GM21528 (cell line): ENCODE data around the gene CD164.
"Not testable (repeated sequence)": the region's sequence is repeated elsewhere in the genome, so short reads cannot be mapped to it uniquely, and the experiment has no call there.

Experiments
- ATAC-seq: cut with Tn5 transposase; IDR thresholded peaks from one replicate; pipeline ENCODE4 v1.9.1; 2021; ENCODE audit warnings: mild to moderate bottlenecking, moderate library complexity; ENCODE audit not compliant: unreplicated experiment, low FRiP score

The CD164 gene

DNA sequence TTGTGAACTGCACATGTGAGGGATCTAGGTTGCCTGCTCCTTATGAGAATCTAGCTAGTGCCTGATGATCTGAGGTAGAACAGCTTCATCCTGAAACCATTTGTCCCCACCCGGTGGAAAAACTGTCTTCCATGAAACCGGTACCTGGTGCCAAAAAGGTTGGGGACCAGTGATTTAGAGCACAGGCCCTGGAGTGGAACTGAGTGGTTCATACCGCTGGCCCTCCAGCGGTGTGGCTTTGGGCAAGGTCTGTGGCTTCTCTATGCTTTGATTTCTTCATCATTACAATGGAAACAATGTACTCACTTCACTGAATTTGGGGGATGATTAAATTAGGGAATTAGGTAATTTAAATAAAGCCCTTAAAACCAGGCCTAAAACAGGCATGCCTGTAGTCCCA lies 36.3 kb downstream of the CD164 start:
- no peak for ATAC-seq

DNA sequence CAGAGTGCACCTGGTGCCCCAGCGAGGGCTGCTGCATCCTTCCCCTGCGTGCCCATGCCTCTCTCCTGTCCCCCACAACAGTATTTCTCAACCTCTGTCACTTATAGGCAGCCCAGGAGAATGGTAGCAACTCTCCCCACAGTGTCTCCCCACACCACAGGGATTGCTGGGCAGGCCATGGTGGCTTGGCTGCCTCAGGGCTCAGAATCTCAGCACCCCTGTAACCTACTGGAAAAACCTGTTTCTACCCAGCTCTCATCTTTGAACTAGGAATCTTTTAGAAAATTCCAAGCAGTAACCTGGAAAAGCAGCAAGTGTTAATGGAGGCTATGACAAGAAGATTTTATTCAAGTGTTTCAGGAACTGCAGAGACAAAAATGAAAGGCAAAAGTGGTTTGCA lies 38.0 kb downstream of the CD164 start:
- ATAC-seq, result no peak

DNA sequence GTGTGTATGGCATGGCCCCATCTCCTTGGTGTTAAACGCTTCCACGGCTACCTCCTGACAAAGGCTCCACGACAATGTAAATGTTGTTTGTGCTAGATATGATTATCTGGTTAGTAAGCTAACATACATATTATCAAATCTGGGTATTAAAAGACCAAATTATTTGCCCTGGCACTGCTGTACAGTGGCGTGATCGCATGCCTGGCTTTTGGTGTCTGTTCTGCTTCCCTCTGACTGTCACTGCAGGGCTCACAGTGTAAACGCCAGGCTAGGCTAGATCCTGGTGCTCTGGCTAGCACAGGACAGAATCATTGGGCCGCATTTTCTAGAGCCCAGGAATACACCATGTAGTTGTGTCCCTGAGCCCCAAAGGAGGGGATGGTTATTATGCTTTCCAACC lies 38.7 kb downstream of the CD164 start:
- ATAC-seq, result no peak

DNA sequence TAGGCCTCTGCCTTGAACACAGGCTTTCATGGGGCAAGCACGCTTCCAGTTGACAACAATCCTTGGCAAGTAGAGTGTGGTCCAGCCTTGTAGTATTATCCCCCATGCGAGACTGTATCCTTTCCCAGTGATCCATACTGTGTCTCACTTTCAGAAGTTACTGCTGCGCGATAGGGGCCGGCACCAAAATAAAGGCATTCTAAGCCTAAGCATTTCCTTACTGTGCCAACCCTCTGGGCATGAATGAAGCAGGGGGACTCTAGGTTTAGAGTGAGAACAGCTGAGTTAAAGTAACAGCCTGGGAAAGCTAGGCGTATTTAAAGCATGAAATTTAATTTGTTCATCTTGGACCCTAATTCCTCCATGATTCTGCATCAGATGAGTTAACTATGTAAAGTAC lies 39.4 kb downstream of the CD164 start:
- no peak for ATAC-seq

DNA sequence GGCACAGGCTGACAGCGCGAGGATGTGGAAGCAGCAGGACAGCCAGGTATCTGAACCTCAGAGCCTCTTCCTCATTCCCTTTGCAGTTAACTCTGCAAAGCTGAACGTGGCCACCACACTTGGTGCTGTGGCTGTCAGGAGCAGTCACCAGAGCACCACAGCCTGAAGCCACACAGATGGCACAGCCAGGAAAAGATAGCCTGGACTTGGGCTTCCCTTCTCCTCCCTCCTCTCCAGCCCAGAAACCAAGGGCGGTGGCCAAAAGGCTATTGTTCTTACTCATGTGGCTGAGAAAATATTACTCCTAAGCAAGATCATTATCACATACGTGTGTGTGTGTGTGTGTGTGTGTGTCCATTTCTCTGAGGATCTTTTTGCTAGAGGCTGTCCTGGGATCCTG lies 39.8 kb downstream of the CD164 start:
- no peak for ATAC-seq

DNA sequence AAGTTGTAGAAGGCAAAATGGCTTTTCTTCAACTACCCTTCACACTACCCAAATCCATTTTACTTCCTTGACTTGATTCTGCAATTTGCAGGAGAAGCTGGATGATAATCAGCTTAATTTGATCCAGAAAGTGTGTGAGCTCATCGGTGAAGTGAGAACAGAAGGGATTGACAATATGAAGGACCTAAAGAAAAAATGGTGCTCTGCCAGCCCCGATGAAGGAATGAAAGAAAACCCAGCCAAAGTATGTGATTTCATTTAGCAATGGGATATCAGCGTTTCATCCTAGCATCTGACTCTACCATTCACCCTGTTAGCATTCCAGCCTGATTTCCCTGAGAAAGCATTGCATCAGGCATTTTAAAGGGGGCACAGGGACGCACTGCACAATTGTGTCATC lies 41.5 kb downstream of the CD164 start:
- no peak for ATAC-seq

DNA sequence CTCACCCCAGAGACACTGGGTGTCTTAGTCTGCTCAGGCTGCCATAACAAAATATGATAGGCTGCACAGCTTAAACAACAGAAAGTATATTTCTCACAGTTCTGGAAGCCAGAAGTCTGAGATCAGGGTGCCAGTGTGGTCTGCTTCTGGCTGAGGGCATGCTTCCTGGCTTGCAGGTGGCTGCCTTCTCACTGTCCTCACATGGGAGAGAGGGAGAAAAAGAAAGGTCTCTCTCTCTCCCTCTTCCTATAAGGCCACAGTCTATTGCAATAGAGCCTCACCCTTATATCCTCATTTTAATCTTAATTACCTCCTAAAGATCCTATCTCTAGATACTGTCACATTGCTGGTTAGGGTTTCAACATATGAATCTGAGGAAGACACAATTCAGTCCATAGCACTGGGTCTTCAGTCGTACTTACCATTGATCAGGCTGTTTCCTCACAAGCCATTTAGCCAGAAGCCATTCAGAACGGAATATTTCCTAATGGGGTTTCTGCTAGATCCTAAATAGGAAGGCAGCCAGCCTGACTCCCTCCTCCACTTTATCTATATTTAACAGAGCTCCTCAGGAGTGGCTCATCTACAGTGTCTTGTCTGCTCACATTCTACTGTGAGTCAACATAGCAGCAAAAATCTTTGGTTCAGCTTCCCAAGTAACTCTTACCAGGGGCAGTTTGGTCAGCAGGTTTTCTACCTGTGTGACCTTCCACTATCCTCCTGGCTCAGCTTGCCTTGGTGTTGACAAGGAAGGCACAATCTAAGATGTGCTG lies 42.2 kb downstream of the CD164 start:
- ATAC-seq, result no peak

DNA sequence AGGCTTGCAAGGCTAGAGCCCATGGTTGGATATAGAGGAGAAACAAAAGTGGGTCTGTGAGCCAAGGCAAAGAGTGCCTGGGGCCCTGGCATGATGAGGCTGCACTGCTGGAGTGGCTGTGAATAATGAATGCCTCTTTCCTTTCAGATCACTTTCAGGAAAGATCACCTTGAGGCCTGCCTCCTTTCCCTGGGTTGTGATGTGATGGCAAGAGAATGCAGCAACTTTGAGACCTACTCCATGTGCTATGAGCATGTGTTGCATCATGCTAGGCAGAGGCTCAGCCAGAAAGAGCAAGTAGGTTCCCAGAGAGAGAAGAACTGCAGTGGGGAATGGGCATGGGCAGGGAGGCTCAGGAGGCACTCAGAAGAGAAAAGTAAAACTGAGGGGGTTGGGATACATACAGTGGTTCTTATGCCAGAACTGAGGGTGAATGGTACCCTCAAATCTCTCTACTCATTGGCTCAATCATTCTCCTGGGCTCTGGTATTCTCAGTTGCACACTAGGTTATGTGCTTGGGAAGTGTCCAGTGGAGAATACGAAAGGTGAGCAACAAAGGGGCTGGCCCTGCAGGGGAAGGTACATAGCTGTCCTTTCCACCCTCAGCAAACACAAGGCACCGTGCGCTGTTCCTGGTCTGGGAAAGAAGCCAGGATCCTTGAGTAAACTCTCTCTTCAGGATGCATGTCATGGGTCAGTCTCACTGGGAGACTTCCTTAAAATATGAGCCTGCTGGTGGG lies 45.9 kb downstream of the CD164 start:
- no peak for ATAC-seq

DNA sequence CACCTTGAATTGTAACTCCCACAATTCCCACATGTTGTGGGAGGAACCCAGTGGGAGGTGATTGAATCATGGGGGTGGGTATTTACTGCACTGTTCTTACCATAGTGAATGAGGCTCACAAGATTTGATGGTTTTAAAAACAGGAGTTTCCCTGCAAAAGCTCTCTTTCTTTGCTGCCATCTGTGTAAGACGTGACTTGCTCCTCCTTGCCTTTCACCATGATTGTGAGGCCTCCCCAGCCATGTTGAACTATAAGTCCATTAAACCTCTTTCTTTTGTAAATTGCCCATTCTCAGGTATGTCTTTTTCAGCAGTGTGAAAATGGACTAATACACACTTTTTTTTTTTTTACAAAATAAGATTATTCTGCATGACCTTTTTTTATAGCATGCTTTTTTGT lies 48.4 kb downstream of the CD164 start:
- ATAC-seq, result not testable (repeated sequence)

DNA sequence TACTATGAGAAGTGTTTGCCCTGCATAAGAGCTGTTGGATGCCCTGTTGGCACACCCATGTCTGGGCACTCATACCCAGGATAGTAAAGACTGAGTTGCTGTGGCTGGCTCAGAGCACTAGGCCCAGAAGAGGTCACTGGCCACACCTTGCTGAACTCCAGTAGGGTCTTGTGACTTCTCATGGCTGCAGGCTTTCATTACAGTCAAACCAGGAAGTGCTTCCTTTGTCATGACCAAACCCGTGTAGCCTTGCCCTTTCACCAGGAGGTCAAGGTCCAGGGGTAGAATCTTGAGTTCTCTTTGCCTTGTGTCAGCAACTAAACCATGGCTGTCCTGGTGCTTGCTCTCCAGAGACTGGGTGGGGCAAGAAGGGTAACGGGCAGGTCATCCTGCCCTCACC lies 49.5 kb downstream of the CD164 start:
- no peak for ATAC-seq

DNA sequence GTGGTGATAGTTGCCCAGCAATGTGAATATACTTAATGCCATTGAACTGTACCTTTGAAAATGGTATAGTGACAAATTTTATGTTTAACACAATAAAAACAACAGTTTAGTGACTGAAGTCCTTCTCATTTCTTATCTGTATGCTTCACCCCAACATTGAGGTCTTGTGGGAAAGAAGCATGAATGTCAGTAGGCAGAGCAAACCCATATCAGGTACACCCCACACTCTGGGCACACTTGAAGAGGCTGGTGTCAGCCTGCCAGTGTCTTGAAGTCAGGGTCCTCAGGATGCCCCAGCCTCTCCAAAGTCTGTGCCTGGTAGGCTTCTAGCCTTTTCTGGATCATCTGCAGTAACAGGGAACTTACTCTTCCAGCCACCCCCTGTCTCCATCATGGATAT lies 51.2 kb downstream of the CD164 start:
- ATAC-seq, result no peak

DNA sequence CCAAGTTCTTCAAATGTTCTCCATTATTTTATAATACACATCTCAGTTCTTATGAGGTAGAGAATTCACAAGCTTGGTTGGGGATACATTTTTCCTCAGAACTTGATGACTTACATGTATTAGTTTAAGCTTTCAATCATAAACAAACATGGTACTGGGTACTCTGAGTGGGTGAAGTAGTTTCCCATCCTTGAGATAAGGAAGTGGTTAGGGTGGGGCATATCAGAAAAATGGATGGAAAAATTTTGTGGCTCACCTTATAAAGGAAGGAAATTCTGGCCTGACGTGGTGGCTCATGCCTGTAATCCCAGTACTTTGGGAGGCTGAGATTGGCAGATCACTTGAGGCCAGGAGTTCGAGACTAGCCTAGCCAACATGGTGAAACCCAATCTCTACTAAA lies 52.0 kb downstream of the CD164 start:
- no peak for ATAC-seq

DNA sequence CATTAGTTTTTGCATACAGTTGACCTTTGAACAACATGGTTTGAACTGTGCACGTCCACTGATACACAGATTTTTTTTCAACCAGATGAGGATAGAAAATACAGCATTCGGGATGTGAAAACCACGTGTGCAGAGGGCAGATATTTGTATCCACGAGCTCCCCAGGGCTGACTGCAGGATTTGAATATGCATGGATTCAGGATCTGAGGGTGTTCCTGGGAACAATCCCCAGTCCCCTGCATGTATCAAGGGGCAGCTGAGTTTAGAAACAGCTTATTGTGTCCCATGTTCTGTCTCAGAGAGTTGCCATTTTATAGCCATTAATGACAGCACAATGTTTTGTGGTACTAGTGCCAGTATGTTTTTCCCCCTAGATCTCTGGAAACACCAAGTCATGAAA lies 53.6 kb downstream of the CD164 start:
- ATAC-seq, result no peak

DNA sequence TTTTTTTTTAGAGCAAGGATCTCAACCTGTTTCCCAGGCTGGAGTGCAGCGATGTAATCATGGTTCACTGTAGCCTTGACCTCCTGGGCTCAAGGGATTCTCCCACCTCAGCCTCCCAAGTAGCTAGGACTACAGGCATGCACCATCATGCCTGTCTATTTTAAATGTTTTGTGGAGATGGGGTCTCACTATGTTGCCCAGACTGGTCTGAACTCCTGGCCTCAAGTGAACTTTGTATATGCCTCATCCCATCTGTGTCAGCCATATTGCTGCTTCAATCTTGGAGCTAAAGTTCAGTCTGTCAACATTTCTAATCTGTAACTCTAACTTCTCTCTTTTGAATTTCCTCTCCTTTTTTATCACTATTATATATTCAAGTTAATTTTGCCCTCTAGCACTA lies 54.3 kb downstream of the CD164 start:
- ATAC-seq, result no peak

DNA sequence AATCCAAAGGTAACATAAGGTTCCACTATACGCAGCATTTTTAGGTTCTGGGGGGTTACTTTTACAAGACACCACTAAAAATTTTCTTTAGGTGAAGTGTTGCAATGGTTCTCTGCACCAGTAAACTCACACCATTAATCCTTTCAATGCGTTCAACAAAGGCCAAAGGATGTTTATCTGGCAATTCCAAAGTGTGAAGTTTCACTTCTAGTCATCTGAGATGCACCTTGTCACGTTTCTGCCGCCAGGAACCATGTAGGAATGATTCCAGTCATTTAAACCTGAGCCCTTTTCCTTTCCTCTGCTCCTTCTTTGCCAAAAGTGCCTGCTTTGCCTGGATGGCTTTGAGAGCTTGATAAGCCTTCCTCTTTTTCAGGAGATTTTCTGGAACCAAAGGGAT lies 54.8 kb downstream of the CD164 start:
- no peak for ATAC-seq

DNA sequence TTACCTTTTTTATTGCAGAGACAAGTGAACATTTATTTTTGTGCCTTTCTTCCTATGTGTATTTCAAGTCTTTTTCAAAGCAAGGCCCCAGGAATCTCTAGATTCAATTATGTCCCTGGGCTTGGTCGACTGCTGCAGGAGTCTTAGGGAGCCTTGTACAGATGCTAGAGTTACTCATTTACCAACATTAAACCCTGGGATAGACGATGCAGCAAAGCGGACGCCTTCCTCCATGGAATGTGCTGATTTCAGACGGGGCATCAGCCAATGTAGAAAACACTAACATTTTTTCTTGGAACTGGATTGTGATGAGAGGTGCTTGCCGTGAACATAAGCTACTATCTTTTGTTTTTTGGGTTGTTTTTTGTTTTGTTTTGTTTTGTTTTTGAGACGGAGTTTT lies 55.9 kb downstream of the CD164 start:
- ATAC-seq, result no peak

DNA sequence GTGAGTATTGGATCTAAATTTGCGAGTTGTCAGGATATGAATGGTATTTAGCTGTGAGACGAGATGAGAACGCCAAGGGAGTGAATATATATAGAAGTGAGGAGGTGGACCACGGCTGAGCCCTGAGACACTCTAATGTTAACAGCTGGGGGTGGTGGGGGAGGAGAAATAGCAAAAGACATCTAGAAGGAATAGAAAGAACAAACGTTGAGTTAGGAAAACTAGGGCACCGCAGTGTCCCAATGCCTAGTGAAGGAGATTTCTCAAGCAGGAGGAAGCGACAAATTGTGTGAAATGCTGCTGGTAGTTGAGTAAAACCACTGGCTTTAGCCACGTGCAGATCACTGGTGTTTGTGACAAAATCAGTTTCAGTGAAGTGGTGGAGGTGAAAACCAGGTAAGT lies 56.9 kb downstream of the CD164 start:
- ATAC-seq, result no peak

DNA sequence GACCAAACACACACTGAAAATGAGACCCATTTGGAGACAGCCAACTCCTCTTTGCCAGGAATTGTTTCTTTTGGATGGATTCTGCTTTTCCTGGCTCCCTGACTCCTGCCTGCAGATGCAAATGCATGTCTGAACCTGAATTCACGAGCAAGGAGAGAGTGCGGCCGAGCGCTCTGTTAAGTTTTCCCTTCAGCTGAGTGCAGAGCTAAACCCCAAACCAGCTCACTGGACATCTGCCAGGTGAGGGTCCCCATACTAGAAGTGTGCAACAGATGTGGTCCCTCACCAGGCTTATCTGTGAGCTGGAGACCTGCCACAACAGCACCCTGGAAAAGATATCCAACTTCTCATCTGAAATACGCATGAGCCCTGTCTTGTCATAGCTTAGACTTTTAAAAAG lies 59.0 kb downstream of the CD164 start:
- no peak for ATAC-seq

DNA sequence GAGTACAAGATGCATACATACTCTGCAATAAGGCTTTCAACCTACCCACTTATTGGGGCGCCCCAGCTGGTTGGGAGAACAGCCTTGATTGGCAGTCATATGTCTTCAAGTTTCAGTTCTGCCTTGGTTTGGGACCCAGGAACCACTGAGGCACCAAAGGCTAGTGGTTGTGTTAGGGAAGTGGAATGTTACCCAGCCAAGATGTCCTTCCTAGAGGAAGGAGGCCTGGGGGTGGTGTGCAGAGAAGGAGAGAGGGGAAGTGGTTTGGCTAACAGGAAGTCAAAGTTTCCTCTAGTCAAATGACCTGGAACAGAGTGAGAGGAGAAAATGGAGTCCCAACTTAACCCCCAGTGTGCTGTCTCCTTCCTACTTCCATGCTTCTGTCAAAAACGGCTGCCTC lies 59.4 kb downstream of the CD164 start:
- peak; percentile 58 for ATAC-seq

DNA sequence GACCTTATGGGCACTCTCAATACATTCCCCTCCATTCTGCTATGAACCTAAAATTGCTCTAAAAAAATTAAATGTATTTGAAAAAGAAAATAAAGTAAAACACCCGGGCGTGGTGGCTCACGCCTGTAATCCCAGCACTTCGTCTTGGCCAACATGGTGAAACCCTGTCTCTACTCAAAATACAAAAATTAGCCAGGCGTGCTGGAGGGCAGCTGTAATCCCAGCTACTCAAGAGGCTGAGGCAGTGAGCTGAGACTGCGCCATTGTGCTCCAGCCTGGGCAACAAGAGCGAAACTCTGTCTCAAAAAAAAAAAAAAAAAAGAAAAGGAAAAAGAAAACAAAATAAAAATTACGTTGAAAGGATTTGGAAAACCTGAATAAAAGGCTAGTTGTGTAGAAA lies 60.5 kb downstream of the CD164 start:
- ATAC-seq, result no peak

DNA sequence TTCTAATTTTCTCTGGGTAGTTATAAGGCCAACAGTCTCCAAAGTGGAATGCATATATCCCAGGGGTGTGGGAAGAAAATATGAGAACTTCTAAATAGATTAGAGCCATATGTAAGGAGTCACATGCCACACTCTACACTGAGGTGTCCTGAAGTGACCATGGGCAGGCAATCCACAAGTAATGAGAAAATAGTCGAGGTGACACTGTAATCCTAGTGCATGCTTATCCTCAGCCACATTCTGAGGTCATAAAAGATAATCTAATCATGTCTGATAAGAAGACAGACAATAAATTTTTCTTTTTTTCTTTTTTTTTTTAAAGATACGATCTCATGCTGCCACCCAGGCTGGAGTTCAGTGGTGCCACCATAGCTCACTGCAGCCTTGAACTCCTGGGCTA lies 62.2 kb downstream of the CD164 start:
- ATAC-seq, result no peak

DNA sequence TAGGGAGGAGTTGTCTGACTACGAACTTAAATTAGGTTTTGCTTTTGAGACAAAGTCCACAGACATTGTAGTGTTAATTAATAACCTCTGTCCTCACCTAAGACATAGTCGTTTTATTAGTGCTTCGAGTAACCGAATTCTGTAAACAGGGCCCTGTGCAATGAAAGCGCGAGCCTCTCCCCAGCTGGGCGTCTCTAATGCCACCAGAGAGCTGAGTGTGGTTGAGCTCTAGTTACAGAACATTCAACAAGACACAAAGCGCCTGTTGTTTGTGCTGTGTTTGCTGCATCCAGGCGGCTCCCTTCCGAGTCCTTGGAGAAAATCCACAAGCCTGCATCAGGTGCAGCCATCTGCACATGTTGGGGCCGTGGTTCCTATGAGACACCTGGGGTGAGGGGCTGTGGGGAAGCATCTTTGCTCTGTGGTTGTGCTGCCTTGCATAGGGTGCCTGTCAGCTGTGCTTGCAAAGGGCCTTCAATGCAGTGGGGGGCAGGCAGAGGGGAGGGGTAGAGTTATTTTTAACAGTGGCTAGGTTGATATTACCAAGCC lies 63.9 kb downstream of the CD164 start:
- ATAC-seq, result no peak
